ENCODE data around the gene LRRC3.

Gene LRRC3

GRCh38 chr21:44438531-44439210, 16.6 kb upstream of the LRRC3 start:
- no peak for DNase-seq (ENCODE audit: low read depth)

GRCh38 chr21:44439211-44439600, 16.1 kb upstream of the LRRC3 start:
- no peak for DNase-seq (ENCODE audit: low read depth)

GRCh38 chr21:44440241-44441040, 14.9 kb upstream of the LRRC3 start:
- DNase-seq (ENCODE audit: low read depth) = no peak

- DNase-seq (ENCODE audit: low read depth) = no peak
Measured at GRCh38 chr21:44441041-44441400, 14.3 kb upstream of the LRRC3 start.

- DNase-seq (ENCODE audit: low read depth) = no peak
Measured at GRCh38 chr21:44441581-44442265, 13.6 kb upstream of the LRRC3 start.

GRCh38 chr21:44442266-44443125, 12.8 kb upstream of the LRRC3 start:
- DNase-seq (ENCODE audit: low read depth) = no peak

GRCh38 chr21:44443291-44443890, 11.9 kb upstream of the LRRC3 start:
- DNase-seq (ENCODE audit: low read depth) = no peak

- DNase-seq (ENCODE audit: low read depth) = no peak
Measured at GRCh38 chr21:44443891-44444285, 11.4 kb upstream of the LRRC3 start.

GRCh38 chr21:44444286-44444931, 10.9 kb upstream of the LRRC3 start:
- DNase-seq (ENCODE audit: low read depth) = no peak

- no peak for DNase-seq (ENCODE audit: low read depth)
Measured at GRCh38 chr21:44445145-44445812, 10.0 kb upstream of the LRRC3 start.

- DNase-seq (ENCODE audit: low read depth) = no peak
Measured at GRCh38 chr21:44448651-44449131, 6.6 kb upstream of the LRRC3 start.

- no peak for DNase-seq (ENCODE audit: low read depth)
Measured at GRCh38 chr21:44449473-44450363, 5.6 kb upstream of the LRRC3 start.

GRCh38 chr21:44450402-44450801, 4.9 kb upstream of the LRRC3 start:
- no peak for DNase-seq (ENCODE audit: low read depth)

GRCh38 chr21:44450999-44451398, 4.3 kb upstream of the LRRC3 start:
- no peak for DNase-seq (ENCODE audit: low read depth)

GRCh38 chr21:44453120-44453519, 2.2 kb upstream of the LRRC3 start:
- DNase-seq (ENCODE audit: low read depth) = no peak

- DNase-seq (ENCODE audit: low read depth) = no peak
Measured at GRCh38 chr21:44454058-44454457, 1.3 kb upstream of the LRRC3 start.

GRCh38 chr21:44455524-44456213, 359 bp downstream of the LRRC3 start:
- no peak for DNase-seq (ENCODE audit: low read depth)

- DNase-seq (ENCODE audit: low read depth) = no peak
Measured at GRCh38 chr21:44456214-44456914, 1.1 kb downstream of the LRRC3 start.

Measured in activated gamma-delta T cell treated with anti-CD3 and anti-CD28 coated beads, Interleukin-2, amount 50 U/mL, for 16 hours (primary cell).